ENCODE data around the gene TEX28. TPM values are rescaled to one million over a fixed set of nuclear protein-coding genes. Genes with fewer than 3 reads are reported as not detected.
"Not testable (repeated sequence)": the region's sequence is repeated elsewhere in the genome, so short reads cannot be mapped to it uniquely, and the experiment has no call there.

The TEX28 gene
- total RNA-seq, 4 donors from 2014 or later, result not detected

DNA sequence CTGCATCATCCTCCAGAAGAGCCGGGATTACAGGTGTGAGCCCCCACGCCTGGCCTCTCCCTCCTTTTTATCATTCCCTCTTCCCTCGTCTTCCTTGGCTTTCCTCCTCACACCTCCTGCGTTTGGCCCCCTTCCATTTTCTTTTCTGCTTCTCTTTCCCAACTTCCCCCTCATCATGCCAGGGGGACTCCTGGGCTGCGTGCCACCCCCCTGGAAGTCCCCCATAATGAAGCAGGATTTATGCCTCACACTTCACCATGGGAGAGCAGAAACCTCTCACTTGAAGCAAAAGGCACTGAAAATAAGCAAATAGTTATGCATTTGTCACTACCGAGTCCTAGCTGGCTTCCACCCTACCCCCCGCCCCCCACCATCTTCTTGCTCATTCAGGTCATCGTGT is 8.6 kb upstream of the TEX28 start:
- TF ChIP-seq CTCF (IDR thresholded peaks at IDR 0.05), result no peak
- ATAC-seq (ENCODE audit: low FRiP score), result no peak
- DNase-seq (ENCODE audit: low spot score), result no peak

DNA sequence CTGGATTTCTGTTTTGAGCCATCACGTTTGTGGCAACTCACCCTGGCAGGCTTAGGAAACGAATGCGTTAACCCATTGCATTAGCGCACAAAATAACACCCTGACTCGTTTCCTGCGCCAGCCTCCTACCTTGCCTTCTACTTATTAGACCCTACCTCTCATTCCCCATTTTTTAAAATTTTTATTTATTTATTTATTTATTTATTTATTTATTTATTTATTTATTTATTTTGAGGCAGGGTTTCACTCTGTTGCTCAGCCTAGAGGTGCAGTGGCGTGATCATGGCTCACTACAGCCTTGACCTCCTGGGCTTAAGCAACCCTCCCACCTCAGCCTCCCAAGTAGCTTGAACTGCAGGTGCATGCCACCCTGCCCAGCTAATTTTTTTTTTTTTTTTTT is 8.1 kb upstream of the TEX28 start:
- DNase-seq (ENCODE audit: low spot score); ATAC-seq (ENCODE audit: low FRiP score): not testable (repeated sequence)

DNA sequence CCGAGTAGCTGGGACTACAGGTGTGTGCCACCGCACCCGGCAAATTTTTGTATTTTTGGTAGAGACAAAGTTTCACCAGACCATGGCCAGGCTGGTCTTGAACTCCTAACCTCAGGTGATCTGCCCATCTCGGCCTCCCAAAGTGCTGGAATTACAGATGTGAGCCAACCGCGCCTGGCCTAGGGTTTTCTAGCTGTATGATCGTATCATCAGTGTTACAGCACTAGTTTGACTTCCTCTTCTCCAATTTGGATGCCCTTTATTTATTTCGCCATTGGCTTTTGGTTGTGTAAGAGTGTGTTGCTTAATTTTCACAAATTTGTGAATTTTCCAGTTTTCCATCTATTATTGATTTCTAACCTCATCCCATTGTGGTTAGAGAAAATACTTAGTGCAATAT is 5.9 kb upstream of the TEX28 start:
- DNase-seq (ENCODE audit: low spot score), result no peak
- no peak for TF ChIP-seq CTCF (IDR thresholded peaks at IDR 0.05)
- ATAC-seq (ENCODE audit: low FRiP score), result no peak

GRCh38 chrX:154298312-154298711 is 3.4 kb upstream of the TEX28 start:
- ATAC-seq (ENCODE audit: low FRiP score) (no peak), DNase-seq (ENCODE audit: low spot score) (no peak)
- no peak for TF ChIP-seq CTCF (IDR thresholded peaks at IDR 0.05)

DNA sequence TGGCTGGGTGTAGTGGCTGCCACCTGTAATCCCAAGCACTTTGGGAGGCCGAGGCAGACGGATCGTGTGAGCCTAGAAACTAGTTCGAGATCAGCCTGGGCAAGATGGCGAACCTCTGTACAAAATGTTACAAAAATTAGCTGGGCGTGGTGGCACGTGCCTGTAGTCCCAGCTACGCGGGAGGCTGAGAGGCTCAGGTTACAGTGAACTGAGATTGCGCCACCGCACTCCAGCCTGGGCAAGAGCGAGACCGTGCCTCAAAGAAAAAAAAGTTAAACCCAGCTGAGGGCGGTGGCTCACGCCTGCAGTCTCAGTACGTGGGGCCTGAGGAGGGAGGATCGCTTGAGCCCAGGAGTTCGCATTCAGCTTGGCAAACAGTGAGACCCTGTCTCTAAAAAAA is 1.8 kb upstream of the TEX28 start:
- DNase-seq (ENCODE audit: low spot score), result no peak
- TF ChIP-seq CTCF (IDR thresholded peaks at IDR 0.05), result no peak
- ATAC-seq (ENCODE audit: low FRiP score), result no peak

GRCh38 chrX:154295664-154296310 is 863 bp upstream of the TEX28 start, which contains the start of gene TKTL1:
TKTL1 (plus strand) TSS chrX:154295795; CDS start chrX:154295860, 65 bp downstream.
- DNase-seq (ENCODE audit: low spot score), result no peak
- no peak for ATAC-seq (ENCODE audit: low FRiP score)
- no peak for TF ChIP-seq CTCF (IDR thresholded peaks at IDR 0.05)

GRCh38 chrX:154286406-154286805 is 8.5 kb downstream of the TEX28 start:
- not testable (repeated sequence) for ATAC-seq (ENCODE audit: low FRiP score); DNase-seq (ENCODE audit: low spot score)

- peak; percentile 77 for ATAC-seq (ENCODE audit: low FRiP score)
- DNase-seq (ENCODE audit: low spot score), result not testable (repeated sequence)
These were observed 10.2 kb downstream of the TEX28 start for GRCh38 chrX:154284489-154285338.

DNA sequence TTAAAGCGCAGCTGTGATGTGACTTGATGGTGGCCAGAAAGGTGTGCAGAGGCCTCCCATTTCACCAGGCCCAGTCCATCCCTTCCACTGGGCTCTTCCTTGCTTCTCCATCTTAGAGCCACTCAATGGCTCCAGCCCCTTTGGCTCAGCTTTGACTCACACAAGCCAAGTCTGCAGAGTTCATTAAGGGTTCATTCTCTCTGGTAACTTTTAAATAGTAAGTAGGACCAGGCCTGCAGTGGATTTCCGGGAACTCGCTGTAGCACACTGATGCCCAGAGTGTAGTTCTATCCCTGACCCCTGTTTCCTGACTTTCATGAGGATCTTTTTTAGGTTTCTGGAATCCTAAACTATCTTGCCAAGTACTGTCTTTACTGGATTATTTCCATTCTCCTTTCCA is 25.7 kb downstream of the TEX28 start:
- ATAC-seq (ENCODE audit: low FRiP score); DNase-seq (ENCODE audit: low spot score): not testable (repeated sequence)

DNA sequence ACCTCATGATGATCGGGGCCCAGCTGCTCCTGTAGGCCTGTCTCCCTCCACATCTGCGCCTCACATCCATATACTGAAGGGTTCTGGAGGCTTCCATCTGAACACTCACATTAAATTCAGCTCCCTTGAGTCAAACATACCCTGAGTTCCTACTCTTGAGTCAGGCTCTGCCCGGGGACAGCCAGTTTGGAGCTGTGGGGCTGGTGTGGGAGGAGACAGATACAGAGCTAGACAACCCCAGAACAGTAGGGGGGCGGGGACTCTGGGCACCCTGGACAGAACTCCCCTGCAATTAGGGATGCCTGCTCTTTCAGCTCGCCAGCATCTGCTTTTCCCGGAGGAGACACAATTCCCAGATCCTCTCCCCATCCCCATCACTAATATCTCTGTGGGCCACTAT is 31.9 kb downstream of the TEX28 start:
- DNase-seq (ENCODE audit: low spot score); ATAC-seq (ENCODE audit: low FRiP score): not testable (repeated sequence)

GRCh38 chrX:154258711-154259110 is 36.2 kb downstream of the TEX28 start:
- not testable (repeated sequence) for DNase-seq (ENCODE audit: low spot score); ATAC-seq (ENCODE audit: low FRiP score)

DNA sequence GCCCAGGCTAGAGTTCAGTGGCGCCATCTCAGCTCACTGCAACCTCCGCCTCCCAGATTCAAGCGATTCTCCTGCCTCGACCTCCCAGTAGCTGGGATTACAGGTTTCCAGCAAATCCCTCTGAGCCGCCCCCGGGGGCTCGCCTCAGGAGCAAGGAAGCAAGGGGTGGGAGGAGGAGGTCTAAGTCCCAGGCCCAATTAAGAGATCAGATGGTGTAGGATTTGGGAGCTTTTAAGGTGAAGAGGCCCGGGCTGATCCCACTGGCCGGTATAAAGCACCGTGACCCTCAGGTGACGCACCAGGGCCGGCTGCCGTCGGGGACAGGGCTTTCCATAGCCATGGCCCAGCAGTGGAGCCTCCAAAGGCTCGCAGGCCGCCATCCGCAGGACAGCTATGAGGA is 37.6 kb downstream of the TEX28 start, which contains the start of gene OPN1MW3:
TSS of gene OPN1MW3 (plus strand) at position 301 of the 400 bp plus-strand sequence. CDS start at position 339, 38 bp downstream.
- not testable (repeated sequence) for DNase-seq (ENCODE audit: low spot score); ATAC-seq (ENCODE audit: low FRiP score)

- not testable (repeated sequence) for ATAC-seq (ENCODE audit: low FRiP score); DNase-seq (ENCODE audit: low spot score)
These were observed 46.8 kb downstream of the TEX28 start for GRCh38 chrX:154248076-154248475.

Measured in omental fat pad (tissue), 4 donors.